GM23248 (cell line): ENCODE measurements around the gene KLF6.

ENCODE experiments used
- EZH2 ChIP-seq: fragments of 200-600 bp; sonication (generic); IDR thresholded peaks from 2 replicates; pipeline ENCODE4 v1.6.1; 2018; ENCODE audit warnings: antibody characterized with exemption, mild to moderate bottlenecking; ENCODE audit not compliant: insufficient read depth, poor library complexity, severe bottlenecking
- EZH2phosphoT487 ChIP-seq: fragments of 200-600 bp; sonication (generic); IDR thresholded peaks from 2 replicates; pipeline ENCODE4 v1.6.1; 2018; ENCODE audit warnings: antibody characterized with exemption, moderate library complexity, mild to moderate bottlenecking, low read depth; ENCODE audit not compliant: insufficient read depth

DNA sequence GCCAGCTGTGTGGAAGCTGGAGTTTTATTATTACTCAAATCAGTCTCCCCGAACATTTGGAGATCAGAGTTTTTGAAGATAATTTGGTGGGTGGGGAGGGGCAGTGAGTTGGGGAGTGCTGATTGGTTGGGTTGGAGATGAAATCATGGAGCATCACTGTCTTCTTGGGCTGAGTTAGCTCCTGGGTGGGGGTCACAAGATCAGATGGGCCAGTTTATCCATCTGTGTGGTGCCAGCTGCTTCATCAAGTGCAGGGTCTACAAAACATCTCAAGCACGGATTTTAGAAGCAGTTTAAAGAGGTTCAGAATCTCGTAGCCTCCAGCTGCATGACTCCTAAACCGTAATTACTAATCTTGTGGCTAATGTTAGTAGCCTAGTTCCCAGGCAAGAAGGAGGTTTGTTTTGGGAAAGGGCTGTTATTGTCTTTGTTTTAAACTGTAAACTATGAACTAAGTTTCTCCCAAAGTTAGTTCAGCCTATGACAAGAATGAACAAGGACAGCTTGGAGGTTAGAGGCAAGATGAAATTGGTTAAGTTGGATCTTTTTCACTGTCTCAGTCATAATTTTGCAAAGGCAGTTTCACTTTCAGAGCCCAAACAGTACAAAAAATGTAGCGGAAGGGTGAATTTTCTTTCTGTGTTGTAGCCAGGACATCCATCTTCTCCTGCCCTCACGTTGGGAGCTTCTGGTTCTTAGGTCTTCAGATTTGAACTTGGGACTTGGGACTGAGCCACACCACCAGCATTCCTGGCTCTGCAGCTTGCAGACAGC, 43.1 kb downstream of the KLF6 start:
- TF ChIP-seq EZH2 = no peak
- no peak for TF ChIP-seq EZH2phosphoT487
